GM20431 (cell line): ENCODE data around the gene TNFAIP2.
"Not testable (repeated sequence)": the region's sequence is repeated elsewhere in the genome, so short reads cannot be mapped to it uniquely, and the experiment has no call there.

Experiments
- in situ Hi-C: fragments of 300-500 bp; cut with MseI, MboI; formaldehyde crosslinking; loops from one replicate; pipeline ENCODE4 v1.15.0; 2020; ENCODE audit warnings: low sequenced_read_pairs; ENCODE audit not compliant: unreplicated experiment

TNFAIP2 gene

DNA sequence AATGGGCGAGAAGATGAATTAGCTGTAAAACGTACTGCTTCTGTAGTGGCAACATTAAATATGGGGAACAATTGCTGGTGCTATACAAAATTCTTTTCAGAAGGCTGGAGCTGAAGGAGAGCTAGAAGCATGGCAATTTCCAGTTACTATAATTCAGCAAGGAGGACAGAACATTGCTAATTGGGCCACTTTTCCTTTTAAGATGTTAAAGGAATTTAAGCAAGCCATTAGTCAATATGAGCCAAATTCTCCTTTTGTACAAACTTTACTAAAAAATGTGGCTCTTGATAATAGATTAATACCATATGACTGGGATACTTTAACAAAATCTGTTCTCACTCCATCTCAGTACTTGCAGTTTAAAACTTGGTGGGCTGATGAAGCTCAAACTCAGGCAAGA is 47.9 kb downstream of the TNFAIP2 start:
- in situ Hi-C loops: not testable (repeated sequence)

DNA sequence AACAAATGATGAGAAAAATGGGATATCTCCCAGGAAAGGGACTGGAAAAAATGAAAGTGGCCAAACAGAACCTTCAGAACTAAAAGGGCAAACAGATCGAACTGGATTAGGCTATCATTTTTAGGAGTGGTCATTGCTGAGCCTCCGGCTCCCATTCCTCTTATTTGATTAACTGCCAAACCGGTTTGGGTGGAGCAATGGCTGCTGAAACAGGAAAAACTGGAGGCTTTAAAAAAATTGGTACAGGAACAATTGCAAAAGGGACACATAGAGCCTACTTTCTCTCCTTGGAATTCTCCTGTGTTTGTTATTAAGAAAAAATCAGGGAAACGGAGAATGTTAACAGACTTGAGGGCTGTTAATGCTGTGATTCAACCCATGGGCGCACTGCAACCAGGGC is 49.7 kb downstream of the TNFAIP2 start:
- in situ Hi-C loops: no loop called here

DNA sequence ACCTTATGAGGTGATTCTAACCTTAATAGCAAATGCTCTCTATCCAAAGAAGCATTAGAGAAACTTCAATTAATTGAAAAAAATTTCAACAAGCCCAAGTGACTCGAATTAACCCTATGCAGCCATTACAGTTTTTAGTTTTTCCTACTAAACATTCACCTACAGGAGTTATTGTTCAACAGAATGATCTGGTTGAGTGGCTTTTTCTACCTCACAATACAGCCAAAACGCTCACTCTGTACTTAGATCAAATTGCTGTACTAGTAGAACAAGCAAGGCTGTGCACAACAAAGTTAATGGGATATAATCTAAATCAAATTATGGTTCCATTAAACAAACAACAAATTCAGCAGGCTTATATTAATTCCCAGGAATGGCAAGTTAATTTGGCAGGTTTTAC is 50.6 kb downstream of the TNFAIP2 start:
- in situ Hi-C loops: not testable (repeated sequence)

DNA sequence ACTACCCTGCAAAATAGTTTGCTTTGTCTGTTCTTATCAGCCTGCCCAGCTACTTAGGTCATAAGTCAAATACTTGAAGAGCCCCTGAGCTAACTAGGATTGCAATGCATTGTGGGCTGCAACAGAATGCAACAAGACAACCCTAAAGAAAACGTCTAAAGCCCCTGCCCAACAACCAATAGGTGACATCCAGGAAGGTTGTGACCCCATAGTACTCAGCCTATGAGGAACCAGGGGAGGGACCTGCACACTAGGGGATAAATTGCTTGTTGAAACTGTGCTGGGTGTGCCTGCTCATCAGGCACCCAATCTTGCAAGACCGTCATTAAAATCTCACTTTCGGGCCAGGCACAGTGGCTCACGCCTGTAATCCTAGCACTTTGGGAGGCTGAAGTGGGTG is 52.9 kb downstream of the TNFAIP2 start:
- in situ Hi-C loops: not testable (repeated sequence)

DNA sequence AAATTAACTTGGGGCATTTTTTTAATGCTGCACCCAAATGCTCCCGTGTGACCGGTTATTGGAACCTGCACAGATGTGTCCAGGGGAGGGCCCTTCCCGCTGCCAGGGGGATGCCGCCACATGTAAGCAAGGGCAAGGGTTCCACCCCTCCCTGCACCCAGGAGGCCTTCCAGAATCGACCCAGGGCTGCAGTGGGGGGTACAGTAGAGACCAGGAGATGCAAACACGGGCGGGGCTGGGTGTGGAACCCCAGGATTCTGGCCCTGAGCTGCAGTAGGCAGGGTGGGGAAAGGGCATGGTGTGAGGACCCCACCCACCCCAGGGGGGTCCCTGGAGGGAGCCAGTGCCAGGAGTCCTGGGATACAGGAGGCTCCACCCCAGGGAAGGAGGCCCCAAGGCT is 54.1 kb downstream of the TNFAIP2 start:
- in situ Hi-C loops: no loop called here

DNA sequence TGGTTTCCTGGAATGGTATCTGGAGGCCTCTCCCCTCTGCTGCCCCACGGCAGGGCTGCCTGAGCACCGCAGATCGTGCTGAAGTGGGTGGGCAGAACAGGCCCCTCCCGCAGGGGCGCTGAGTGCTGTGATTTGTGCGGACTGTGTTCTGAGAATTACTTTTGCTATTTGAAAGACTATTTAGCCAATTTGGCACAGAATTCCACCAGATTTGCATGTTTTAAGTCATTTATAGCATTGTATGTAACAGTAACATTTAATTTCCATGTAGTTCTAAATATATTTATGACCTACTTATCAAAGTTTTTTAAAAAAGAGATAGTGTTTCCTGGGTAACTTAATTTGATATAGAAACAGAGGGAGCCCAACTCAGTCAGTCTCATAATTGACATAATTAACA is 55.3 kb downstream of the TNFAIP2 start:
- in situ Hi-C loops: no loop called here

DNA sequence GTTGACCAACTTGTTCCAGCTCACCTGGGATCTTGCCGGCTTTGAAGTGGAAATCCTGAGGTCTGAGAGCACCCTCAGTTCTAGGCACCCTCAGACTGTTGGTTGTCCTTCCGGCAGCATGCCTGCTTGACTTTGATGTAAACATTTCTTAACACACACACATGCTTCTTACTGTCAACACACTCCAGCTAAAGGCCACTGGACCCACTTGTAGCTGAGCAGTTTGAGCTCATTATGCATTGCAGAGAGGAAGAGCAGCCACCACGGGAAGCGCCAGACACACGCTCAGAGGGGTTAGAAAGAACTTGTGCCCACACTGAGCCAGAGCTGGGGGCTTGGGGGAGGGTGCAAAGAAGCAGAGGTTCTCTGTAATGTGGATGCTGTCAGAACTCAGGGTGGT is 55.8 kb downstream of the TNFAIP2 start:
- in situ Hi-C loops: no loop called here

DNA sequence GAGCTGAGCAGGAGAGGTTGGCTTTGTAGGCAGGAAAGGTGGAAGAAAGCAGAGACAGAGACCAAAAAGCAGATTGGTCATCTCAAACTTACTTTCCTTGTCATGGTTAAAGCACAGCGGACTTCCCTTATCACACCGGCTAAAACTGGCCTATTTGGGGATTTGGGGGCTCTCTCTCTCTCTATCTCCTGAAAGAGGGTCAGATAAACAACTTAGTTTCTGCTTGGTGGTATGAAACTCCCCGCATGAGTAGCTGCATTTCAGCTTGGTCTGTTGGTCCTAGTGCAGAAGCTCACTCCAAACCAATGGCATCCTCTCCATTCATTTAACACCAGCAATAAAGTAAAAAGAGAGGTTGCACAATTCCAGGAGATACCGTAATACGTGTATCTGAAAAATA is 57.1 kb downstream of the TNFAIP2 start:
- in situ Hi-C loops: no loop called here

DNA sequence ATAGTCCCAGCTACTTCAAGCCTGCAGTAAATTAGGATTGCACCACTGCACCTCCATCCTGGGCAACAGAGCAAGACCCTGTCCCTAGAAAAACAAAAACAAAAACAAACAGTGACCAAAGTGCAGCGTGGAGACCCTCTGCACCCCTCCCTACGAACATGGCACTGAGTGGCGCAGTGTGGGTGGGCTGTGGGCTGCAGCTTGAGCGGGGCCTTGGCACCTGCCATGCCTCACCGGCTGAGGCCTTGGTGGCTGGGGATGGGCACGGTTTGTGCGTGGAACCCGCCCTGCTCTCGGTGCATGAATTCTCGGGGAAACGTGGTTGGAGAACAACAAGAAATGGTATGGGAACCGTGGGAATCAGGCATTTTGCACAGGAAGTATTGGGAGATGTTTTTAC is 60.8 kb downstream of the TNFAIP2 start:
- in situ Hi-C loops: no loop called here

DNA sequence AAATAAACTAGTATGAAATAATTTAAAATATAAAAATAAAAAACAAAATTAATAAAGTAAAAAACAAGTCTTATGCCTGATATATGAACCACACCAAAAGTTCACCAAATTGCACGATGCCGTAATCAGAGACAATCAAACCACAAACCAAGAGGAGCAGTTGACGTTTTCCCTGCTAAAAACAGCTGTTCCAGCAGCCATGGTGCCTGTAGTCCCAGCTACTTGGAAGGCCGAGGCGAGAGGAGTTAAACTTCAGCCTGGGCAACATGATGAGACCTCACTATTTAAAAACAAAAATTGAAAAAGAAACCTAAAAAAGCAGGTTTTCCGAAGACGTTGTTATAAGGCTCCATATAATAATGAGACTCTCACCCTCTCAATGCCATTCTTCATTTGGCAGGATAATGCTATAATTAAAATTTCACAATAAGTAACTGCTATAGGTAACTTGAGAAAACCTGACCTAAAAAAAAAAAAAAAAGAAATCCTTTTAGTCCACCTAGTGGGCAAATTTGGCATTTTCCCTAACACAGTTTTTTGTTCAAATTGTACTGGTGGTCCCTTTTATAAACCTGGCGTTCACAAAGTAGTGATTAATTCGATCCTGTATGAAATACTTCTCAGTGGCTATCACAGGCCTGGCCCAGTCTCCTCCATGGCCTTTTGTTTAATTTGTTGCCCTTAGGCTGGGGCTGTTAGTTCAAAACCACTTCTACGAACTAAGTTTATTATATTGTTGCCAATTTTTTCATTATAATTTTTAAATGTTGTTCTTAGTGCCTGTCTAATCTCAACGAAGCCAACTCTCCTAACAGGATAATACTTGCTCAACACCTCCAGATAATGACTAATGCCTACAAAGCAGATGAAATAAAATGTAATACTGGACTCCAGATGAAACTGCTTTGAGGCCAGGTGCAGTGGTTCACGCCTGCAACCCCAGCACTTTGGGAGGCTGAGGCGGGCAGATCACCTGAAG is 62.1 kb downstream of the TNFAIP2 start:
- in situ Hi-C loops: no loop called here

DNA sequence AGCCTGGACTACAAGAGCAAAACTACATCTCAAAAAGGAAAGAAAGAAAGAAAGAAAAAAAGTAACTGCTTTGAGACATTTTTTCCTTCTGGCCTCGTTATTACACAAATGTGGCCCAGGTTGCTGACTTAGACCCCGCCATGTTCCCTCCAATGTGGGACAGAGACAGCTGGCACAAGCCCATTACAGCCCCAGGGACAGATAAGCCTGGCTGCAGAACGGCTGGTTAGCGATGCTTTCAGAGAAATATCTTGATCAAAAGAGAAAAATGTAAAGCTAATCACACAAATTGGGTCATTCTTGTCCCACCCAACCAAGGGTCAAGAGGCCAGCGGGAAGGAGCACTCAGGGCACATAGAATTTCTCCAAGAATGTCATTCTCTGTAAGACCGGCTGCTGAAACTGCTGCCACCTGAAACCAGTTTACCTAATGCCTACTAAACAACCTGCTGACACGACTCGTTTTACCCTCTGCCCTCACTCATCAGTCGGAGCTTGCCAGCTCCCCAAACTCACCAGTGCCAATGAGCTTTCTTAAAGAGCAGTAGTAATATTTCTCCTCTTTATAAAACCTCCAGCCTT is 63.1 kb downstream of the TNFAIP2 start:
- in situ Hi-C loops: no loop called here
